ENCODE results near the gene IL11RA.

Gene IL11RA

GRCh38 chr9:34648673-34649072 lies 3.3 kb upstream of the IL11RA start:
- H3K4me2 ChIP-seq (ENCODE audit: low read depth, low read length, poor library complexity, severe bottlenecking): no peak overlapping the region
- H3K9ac ChIP-seq (ENCODE audit: low read length): no peak overlapping the region
- no peak overlapping the region for H3K4me3 ChIP-seq (ENCODE audit: insufficient read depth, low read length, poor library complexity, severe bottlenecking)
- no peaks in the 10 kb centered on the region for H3K9me3 ChIP-seq (ENCODE audit: insufficient read depth, low read length)
- TF ChIP-seq EZH2phosphoT487 (conservative IDR thresholded peaks at IDR 0.05; ENCODE audit: low read length): no peak
- TF ChIP-seq CTCF (IDR thresholded peaks at IDR 0.05; ENCODE audit: insufficient read depth, low read length, poor library complexity, severe bottlenecking): no peak
- no peaks in the 10 kb centered on the region for H3K79me2 ChIP-seq (ENCODE audit: insufficient read depth, low read length)
- H3K27ac ChIP-seq (ENCODE audit: low read depth, low read length): no peak overlapping the region
- no peak overlapping the region for H2AFZ ChIP-seq (ENCODE audit: low read depth, low read length, severe bottlenecking)
- no peaks in the 10 kb centered on the region for H3K27me3 ChIP-seq (ENCODE audit: low read length)
- no peaks in the 10 kb centered on the region for H3K9me2 ChIP-seq (replicated peaks; ENCODE audit: insufficient read depth, low read length)
- H4K20me1 ChIP-seq (ENCODE audit: low read depth, low read length): no peaks in the 10 kb centered on the region
- H3F3A ChIP-seq (ENCODE audit: insufficient read depth): no peaks in the 10 kb centered on the region
- no peaks in the 10 kb centered on the region for H3K36me3 ChIP-seq (ENCODE audit: low read length)

- Histone ChIP-seq H3F3A (ENCODE audit: insufficient read depth) (no peaks in the 10 kb centered on the region), H3K9me2 (replicated peaks; ENCODE audit: insufficient read depth, low read length) (no peaks in the 10 kb centered on the region), H3K4me3 (ENCODE audit: insufficient read depth, low read length, poor library complexity, severe bottlenecking) (no peak overlapping the region), H4K20me1 (ENCODE audit: low read depth, low read length) (no peaks in the 10 kb centered on the region), H3K27ac (ENCODE audit: low read depth, low read length) (no peak overlapping the region), H3K36me3 (ENCODE audit: low read length) (no peaks in the 10 kb centered on the region), H3K4me2 (ENCODE audit: low read depth, low read length, poor library complexity, severe bottlenecking) (no peak overlapping the region), H2AFZ (ENCODE audit: low read depth, low read length, severe bottlenecking) (no peak overlapping the region), H3K9ac (ENCODE audit: low read length) (no peak overlapping the region), H3K79me2 (ENCODE audit: insufficient read depth, low read length) (no peaks in the 10 kb centered on the region), H3K27me3 (ENCODE audit: low read length) (no peaks in the 10 kb centered on the region), H3K9me3 (ENCODE audit: insufficient read depth, low read length) (no peaks in the 10 kb centered on the region)
- TF ChIP-seq EZH2phosphoT487 (conservative IDR thresholded peaks at IDR 0.05; ENCODE audit: low read length) (no peak), CTCF (IDR thresholded peaks at IDR 0.05; ENCODE audit: insufficient read depth, low read length, poor library complexity, severe bottlenecking) (no peak)
Observed at GRCh38 chr9:34650816-34651215, 1.2 kb upstream of the IL11RA start.

GRCh38 chr9:34651321-34651720 lies 664 bp upstream of the IL11RA start:
- TF ChIP-seq CTCF (IDR thresholded peaks at IDR 0.05; ENCODE audit: insufficient read depth, low read length, poor library complexity, severe bottlenecking) (no peak), EZH2phosphoT487 (conservative IDR thresholded peaks at IDR 0.05; ENCODE audit: low read length) (no peak)
- no peak overlapping the region for H3K4me2 ChIP-seq (ENCODE audit: low read depth, low read length, poor library complexity, severe bottlenecking)
- no peaks in the 10 kb centered on the region for H3K9me3 ChIP-seq (ENCODE audit: insufficient read depth, low read length)
- H4K20me1 ChIP-seq (ENCODE audit: low read depth, low read length): no peaks in the 10 kb centered on the region
- no peak overlapping the region for H3K9ac ChIP-seq (ENCODE audit: low read length)
- H2AFZ ChIP-seq (ENCODE audit: low read depth, low read length, severe bottlenecking): no peak overlapping the region
- H3K9me2 ChIP-seq (replicated peaks; ENCODE audit: insufficient read depth, low read length): no peaks in the 10 kb centered on the region
- H3K27ac ChIP-seq (ENCODE audit: low read depth, low read length): no peak overlapping the region
- no peaks in the 10 kb centered on the region for H3K79me2 ChIP-seq (ENCODE audit: insufficient read depth, low read length)
- H3F3A ChIP-seq (ENCODE audit: insufficient read depth): no peaks in the 10 kb centered on the region
- no peak overlapping the region for H3K4me3 ChIP-seq (ENCODE audit: insufficient read depth, low read length, poor library complexity, severe bottlenecking)
- H3K27me3 ChIP-seq (ENCODE audit: low read length): no peaks in the 10 kb centered on the region
- no peaks in the 10 kb centered on the region for H3K36me3 ChIP-seq (ENCODE audit: low read length)
